Measurements from ENCODE around the gene MYH7. TPM values are rescaled to one million over a fixed set of nuclear protein-coding genes. Genes with fewer than 3 reads are reported as not detected.

MYH7 gene
- total RNA-seq, 1 experiment from 2014 or later = not detected

DNA sequence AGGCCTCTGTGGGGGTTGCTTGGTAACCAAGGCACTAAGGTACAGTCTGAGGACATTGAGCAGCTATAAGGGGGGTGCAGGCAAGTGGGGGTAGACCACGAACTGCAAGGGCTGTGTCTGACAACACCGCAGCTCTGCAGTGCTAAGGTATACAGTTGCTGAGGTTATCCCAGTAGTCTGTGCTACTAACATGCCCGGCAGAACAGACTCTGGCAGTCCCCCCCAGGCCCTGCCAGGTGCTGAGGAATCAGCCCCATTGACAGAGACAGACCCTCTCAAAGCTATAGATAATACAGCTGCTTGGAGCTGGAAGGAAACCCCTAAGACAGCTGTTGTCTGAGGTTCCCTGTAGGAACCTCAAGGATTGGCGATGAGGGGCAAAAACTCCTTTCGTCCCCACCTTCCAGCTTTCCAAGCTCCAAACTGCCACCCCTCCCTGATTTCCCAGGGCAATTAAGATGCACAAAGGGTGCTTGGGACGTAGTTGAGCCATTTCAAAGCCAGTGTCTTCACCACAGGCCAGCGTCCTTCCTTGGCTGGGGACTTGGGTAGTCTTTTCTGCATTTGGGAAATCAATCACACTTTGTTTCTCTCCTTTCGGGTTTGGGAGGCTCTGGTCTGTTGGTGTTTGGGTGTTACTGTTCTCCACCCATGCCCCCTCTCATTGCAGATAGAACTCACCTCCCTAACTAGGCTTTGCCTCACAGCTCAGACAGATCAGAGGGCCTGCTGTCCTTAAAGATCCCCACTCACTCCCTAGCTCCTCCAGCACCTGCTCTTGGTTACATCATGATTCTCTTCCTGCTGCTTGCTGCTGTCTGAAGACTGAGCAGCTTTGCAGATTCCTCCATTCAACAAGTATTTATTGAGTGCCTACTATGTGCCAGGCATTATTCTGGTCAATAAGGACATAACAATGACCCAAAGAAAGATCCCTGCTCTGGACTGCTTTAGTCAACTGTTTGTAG is 2.0 kb upstream of the MYH7 start:
- ATAC-seq (no peak), DNase-seq (ENCODE audit: low spot score) (no peak)
- no peaks in the 10 kb centered on the region for H3K9me3 Mint-ChIP-seq
- no peak overlapping the region for H3K4me3 Mint-ChIP-seq
- H3K27me3 Mint-ChIP-seq (ENCODE audit: low read depth) = peaks cover 24% of the 10 kb centered on the region
- peaks cover 17% of the 10 kb centered on the region for H3K4me1 Mint-ChIP-seq
- POLR2A ChIA-PET = no interaction called here
- CTCF ChIA-PET = interaction anchor here (0.9 to 1.9 kb wide), 11 partner anchors 11 to 317 kb away, joined by 3 to 9 read pairs (median 3); partner anchors contain the start of genes CMTM5 and SLC22A17
- no peak overlapping the region for H3K27ac Mint-ChIP-seq
- no peaks in the 10 kb centered on the region for H3K36me3 Mint-ChIP-seq
- TF ChIP-seq PRDM15 (CRISPR knock-in tag; IDR thresholded peaks at IDR 0.05) (no peak), SMAD4 (CRISPR knock-in tag; IDR thresholded peaks at IDR 0.05) (no peak), FOXP1 (CRISPR knock-in tag; IDR thresholded peaks at IDR 0.05; ENCODE audit: borderline replicate concordance) (no peak)

- no peak overlapping the region for H3K27ac Mint-ChIP-seq
- H3K4me1 Mint-ChIP-seq = peaks cover 14% of the 10 kb centered on the region
- no peak for ATAC-seq
- no peaks in the 10 kb centered on the region for H3K36me3 Mint-ChIP-seq
- DNase-seq (ENCODE audit: low spot score) = no peak
- no peaks in the 10 kb centered on the region for H3K9me3 Mint-ChIP-seq
- CTCF ChIA-PET = interaction anchor here (0.8 to 1.9 kb wide), 10 partner anchors 10 to 316 kb away, joined by 3 to 9 read pairs (median 3); partner anchors contain the start of genes CMTM5 and SLC22A17
- peaks cover 29% of the 10 kb centered on the region for H3K27me3 Mint-ChIP-seq (ENCODE audit: low read depth)
- POLR2A ChIA-PET = no interaction called here
- H3K4me3 Mint-ChIP-seq = no peak overlapping the region
- no peak for TF ChIP-seq ATF2 (CRISPR knock-in tag; IDR thresholded peaks at IDR 0.05; ENCODE audit: borderline replicate concordance, low read depth)
- TF ChIP-seq, protein P1, sequence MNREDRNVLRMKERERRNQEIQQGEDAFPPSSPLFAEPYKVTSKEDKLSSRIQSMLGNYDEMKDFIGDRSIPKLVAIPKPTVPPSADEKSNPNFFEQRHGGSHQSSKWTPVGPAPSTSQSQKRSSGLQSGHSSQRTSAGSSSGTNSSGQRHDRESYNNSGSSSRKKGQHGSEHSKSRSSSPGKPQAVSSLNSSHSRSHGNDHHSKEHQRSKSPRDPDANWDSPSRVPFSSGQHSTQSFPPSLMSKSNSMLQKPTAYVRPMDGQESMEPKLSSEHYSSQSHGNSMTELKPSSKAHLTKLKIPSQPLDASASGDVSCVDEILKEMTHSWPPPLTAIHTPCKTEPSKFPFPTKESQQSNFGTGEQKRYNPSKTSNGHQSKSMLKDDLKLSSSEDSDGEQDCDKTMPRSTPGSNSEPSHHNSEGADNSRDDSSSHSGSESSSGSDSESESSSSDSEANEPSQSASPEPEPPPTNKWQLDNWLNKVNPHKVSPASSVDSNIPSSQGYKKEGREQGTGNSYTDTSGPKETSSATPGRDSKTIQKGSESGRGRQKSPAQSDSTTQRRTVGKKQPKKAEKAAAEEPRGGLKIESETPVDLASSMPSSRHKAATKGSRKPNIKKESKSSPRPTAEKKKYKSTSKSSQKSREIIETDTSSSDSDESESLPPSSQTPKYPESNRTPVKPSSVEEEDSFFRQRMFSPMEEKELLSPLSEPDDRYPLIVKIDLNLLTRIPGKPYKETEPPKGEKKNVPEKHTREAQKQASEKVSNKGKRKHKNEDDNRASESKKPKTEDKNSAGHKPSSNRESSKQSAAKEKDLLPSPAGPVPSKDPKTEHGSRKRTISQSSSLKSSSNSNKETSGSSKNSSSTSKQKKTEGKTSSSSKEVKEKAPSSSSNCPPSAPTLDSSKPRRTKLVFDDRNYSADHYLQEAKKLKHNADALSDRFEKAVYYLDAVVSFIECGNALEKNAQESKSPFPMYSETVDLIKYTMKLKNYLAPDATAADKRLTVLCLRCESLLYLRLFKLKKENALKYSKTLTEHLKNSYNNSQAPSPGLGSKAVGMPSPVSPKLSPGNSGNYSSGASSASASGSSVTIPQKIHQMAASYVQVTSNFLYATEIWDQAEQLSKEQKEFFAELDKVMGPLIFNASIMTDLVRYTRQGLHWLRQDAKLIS (CRISPR knock-in tag; IDR thresholded peaks at IDR 0.05; ENCODE audit: borderline replicate concordance) = no peak
- no peak for TF ChIP-seq ATF3 (CRISPR knock-in tag; conservative IDR thresholded peaks at IDR 0.05)
- no peak for TF ChIP-seq JUN (CRISPR knock-in tag; IDR thresholded peaks at IDR 0.05)
- TF ChIP-seq KAT7 (CRISPR knock-in tag; IDR thresholded peaks at IDR 0.05; ENCODE audit: borderline replicate concordance) = no peak
- no peak for TF ChIP-seq SMAD3 (CRISPR knock-in tag; IDR thresholded peaks at IDR 0.05; ENCODE audit: borderline replicate concordance)
- TF ChIP-seq CTCF (IDR thresholded peaks at IDR 0.05) = no peak
- TF ChIP-seq, protein P2, sequence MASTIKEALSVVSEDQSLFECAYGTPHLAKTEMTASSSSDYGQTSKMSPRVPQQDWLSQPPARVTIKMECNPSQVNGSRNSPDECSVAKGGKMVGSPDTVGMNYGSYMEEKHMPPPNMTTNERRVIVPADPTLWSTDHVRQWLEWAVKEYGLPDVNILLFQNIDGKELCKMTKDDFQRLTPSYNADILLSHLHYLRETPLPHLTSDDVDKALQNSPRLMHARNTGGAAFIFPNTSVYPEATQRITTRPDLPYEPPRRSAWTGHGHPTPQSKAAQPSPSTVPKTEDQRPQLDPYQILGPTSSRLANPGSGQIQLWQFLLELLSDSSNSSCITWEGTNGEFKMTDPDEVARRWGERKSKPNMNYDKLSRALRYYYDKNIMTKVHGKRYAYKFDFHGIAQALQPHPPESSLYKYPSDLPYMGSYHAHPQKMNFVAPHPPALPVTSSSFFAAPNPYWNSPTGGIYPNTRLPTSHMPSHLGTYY (CRISPR knock-in tag; IDR thresholded peaks at IDR 0.05) = no peak
- TF ChIP-seq ESRRA (CRISPR knock-in tag; IDR thresholded peaks at IDR 0.05; ENCODE audit: borderline replicate concordance) = no peak
- TF ChIP-seq, protein P3, sequence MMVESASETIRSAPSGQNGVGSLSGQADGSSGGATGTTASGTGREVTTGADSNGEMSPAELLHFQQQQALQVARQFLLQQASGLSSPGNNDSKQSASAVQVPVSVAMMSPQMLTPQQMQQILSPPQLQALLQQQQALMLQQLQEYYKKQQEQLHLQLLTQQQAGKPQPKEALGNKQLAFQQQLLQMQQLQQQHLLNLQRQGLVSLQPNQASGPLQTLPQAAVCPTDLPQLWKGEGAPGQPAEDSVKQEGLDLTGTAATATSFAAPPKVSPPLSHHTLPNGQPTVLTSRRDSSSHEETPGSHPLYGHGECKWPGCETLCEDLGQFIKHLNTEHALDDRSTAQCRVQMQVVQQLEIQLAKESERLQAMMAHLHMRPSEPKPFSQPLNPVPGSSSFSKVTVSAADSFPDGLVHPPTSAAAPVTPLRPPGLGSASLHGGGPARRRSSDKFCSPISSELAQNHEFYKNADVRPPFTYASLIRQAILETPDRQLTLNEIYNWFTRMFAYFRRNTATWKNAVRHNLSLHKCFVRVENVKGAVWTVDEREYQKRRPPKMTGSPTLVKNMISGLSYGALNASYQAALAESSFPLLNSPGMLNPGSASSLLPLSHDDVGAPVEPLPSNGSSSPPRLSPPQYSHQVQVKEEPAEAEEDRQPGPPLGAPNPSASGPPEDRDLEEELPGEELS (CRISPR knock-in tag; IDR thresholded peaks at IDR 0.05) = no peak
- no peak for TF ChIP-seq ZBTB43 (CRISPR knock-in tag; IDR thresholded peaks at IDR 0.05)
These were observed 1.1 kb upstream of the MYH7 start for GRCh38 chr14:23436327-23437132.

Measured in WTC11 (cell line).